K562 (cell line): Measurements from ENCODE around the gene TGOLN2. TPM values are rescaled to one million over a fixed set of nuclear protein-coding genes. Genes with fewer than 3 reads are reported as not detected.

ENCODE experiments used
- ATAC-seq: fragments of 200-7000 bp; cut with Tn5 transposase; 3 replicates; pipeline ENCODE4 v1.9.1; 2020; ENCODE audit warnings: moderate library complexity
- BruUV-seq: library from RNA; stranded (reverse); fragments of 400-500 nt; replicated peaks from 2 replicates; lab custom pipeline; 2021; lab: Mats Ljungman, UMichigan
- CTCF ChIA-PET: fragments of 300-600 bp; formaldehyde crosslinking; extraction: SDS; loops from one replicate; lab custom pipeline; 2021; ENCODE audit warnings: low intra/inter-chr PET ratio; lab: Yijun Ruan, JAX
- POLR2A ChIA-PET: fragments of 300-600, 350-650 bp; sonication (Branson Sonifier 250); formaldehyde crosslinking; extraction: SDS; loops from one replicate; lab custom pipeline; 2021; ENCODE audit warnings: antibody characterized with exemption, inconsistent platforms; lab: Yijun Ruan, JAX
- DNase-seq, 4 experiments: peaks; one replicate each; pipeline versions ENCODE4 v3.0.0 to v3.0.0-alpha.2; 2011 to 2018; ENCODE audit warnings: low spot score in 3 of 4, mixed read lengths in 3 of 4; ENCODE audit errors: extremely low read depth in 1 of 4
- FAIRE-seq: peaks from 2 replicates; lab custom pipeline; 2011; peaks lifted over from hg19 to GRCh38; lab: Jason Lieb, UNC
- H2AFZ ChIP-seq: 2 replicates; pipeline ENCODE4 v1.6.0; 2011; ENCODE audit warnings: low read depth, low read length, control low read depth, inconsistent platforms
- H3K27ac ChIP-seq: fragments of 200-600 bp; 3 replicates; pipeline ENCODE4 v1.8.0; 2011; ENCODE audit warnings: low read depth, mild to moderate bottlenecking, control low read depth, inconsistent platforms, low read length, moderate library complexity, mixed read lengths; ENCODE audit errors: extremely low read depth
- H3K27me3 ChIP-seq, 2 experiments: fragments of 300-600 bp in 1 of 2; 2 replicates in 1 of 2; 3 replicates in 1 of 2; pipeline versions ENCODE4 v1.6.0 to v1.8.0; 2011; ENCODE audit warnings: inconsistent platforms in 2 of 2, low read length in 2 of 2, mild to moderate bottlenecking in 1 of 2, mixed read lengths in 1 of 2, moderate library complexity in 1 of 2; ENCODE audit not compliant: control insufficient read depth in 2 of 2, insufficient read depth in 2 of 2
- H3K36me3 ChIP-seq: fragments of 300-600 bp; 3 replicates; pipeline ENCODE4 v1.8.0; 2011; ENCODE audit warnings: mild to moderate bottlenecking, low read length, inconsistent platforms; ENCODE audit not compliant: control insufficient read depth, insufficient read depth
- H3K4me1 ChIP-seq, 2 experiments: fragments of 200-600 bp in 1 of 2; replicated peaks in 1 of 2; 2 replicates in 1 of 2; 3 replicates in 1 of 2; pipeline versions ENCODE4 v1.5.1 to v1.8.0; 2011; ENCODE audit warnings: inconsistent platforms in 2 of 2, low read length in 2 of 2, mild to moderate bottlenecking in 1 of 2, mixed read lengths in 1 of 2, moderate library complexity in 1 of 2; ENCODE audit not compliant: control insufficient read depth in 2 of 2, insufficient read depth in 2 of 2
- H3K4me2 ChIP-seq: 2 replicates; pipeline ENCODE4 v1.6.1; 2011; ENCODE audit warnings: low read length, control low read depth, inconsistent platforms, mixed read lengths; ENCODE audit not compliant: insufficient read depth
- H3K4me3 ChIP-seq: fragments of 200-600 bp; sonication (generic), shearing (Covaris generic); 2 replicates; pipeline ENCODE4 v1.5.1; 2016; ENCODE audit warnings: control low read depth, inconsistent platforms
- H3K79me2 ChIP-seq: fragments of 200-600 bp; 3 replicates; pipeline ENCODE4 v1.8.0; 2011; ENCODE audit warnings: low read length, inconsistent platforms; ENCODE audit not compliant: control insufficient read depth, insufficient read depth
- H3K9ac ChIP-seq, 2 experiments: 2 replicates each; pipeline versions ENCODE4 v1.6.0 to v1.6.1; 2011; ENCODE audit warnings: low read depth in 2 of 2, low read length in 2 of 2, control low read depth in 1 of 2, inconsistent platforms in 1 of 2, mild to moderate bottlenecking in 1 of 2, mixed read lengths in 1 of 2; ENCODE audit not compliant: insufficient read depth in 1 of 2
- H3K9me1 ChIP-seq: one replicate; pipeline ENCODE4 v1.6.0; 2011; ENCODE audit warnings: inconsistent platforms, mild to moderate bottlenecking, low read length, moderate library complexity; ENCODE audit not compliant: control insufficient read depth, insufficient read depth
- H3K9me3 ChIP-seq: replicated peaks from 2 replicates; pipeline ENCODE4 v1.5.1; 2011; ENCODE audit warnings: low read depth, low read length, inconsistent platforms; ENCODE audit not compliant: control insufficient read depth, insufficient read depth
- H4K20me1 ChIP-seq: replicated peaks from 2 replicates; pipeline ENCODE4 v1.6.1; 2011; ENCODE audit warnings: low read length, inconsistent platforms, mixed read lengths; ENCODE audit not compliant: control insufficient read depth, insufficient read depth
- GATAD2B ChIP-seq: fragments of 450-650 bp; IDR thresholded peaks from 2 replicates; pipeline ENCODE4 v1.6.1; 2017; ENCODE audit warnings: mild to moderate bottlenecking, borderline replicate concordance
- HNRNPK ChIP-seq: fragments of 200-400 bp; formaldehyde crosslinking; IDR thresholded peaks from one replicate; pipeline ENCODE4 v1.6.1; 2018; ENCODE audit warnings: mild to moderate bottlenecking, low read depth, low read length; ENCODE audit not compliant: poor library complexity, severe bottlenecking
- LCOR ChIP-seq: sonication (generic); formaldehyde crosslinking; IDR thresholded peaks from 2 replicates; pipeline ENCODE4 v1.8.0; 2022; ENCODE audit warnings: mild to moderate bottlenecking, missing genetic modification reagents
- MTF1 ChIP-seq: fragments of 250-450 bp; sonication (Bioruptor Pico); IDR thresholded peaks from 2 replicates; pipeline ENCODE4 v1.9.0; 2021; ENCODE audit warnings: moderate library complexity, mild to moderate bottlenecking, inconsistent platforms, borderline replicate concordance
- POU5F1 ChIP-seq: fragments of 150-350 bp; IDR thresholded peaks from 2 replicates; pipeline ENCODE4 v1.6.1; 2014; ENCODE audit warnings: borderline replicate concordance, low read length, low read depth, mild to moderate bottlenecking; ENCODE audit not compliant: partially characterized antibody
- SPI1 ChIP-seq: IDR thresholded peaks from 2 replicates; pipeline ENCODE4 v1.6.1; 2011; ENCODE audit warnings: low read depth, low read length, control low read depth, borderline replicate concordance
- TARDBP ChIP-seq: fragments of 450-650 bp; IDR thresholded peaks from 2 replicates; pipeline ENCODE4 v1.6.1; 2016
- ZNF232 ChIP-seq: sonication (generic); formaldehyde crosslinking; IDR thresholded peaks from 2 replicates; pipeline ENCODE4 v1.8.0; 2022; ENCODE audit warnings: mild to moderate bottlenecking, missing genetic modification reagents
- ZNF778 ChIP-seq: fragments of 450-650 bp; formaldehyde crosslinking; IDR thresholded peaks from 2 replicates; pipeline ENCODE4 v1.4.0; 2020; ENCODE audit warnings: mild to moderate bottlenecking, moderate library complexity
- WGBS: fragments of 100-300 bp; shearing (Covaris generic); methylation state at CpG from one replicate; pipeline ENCODE4 v1.1.6; 2016; ENCODE audit warnings: low coverage, mixed read lengths; ENCODE audit not compliant: insufficient coverage; ENCODE audit errors: missing lambda C conversion rate; 5-methylcytosine and 5-hydroxymethylcytosine counted together
- in situ Hi-C: fragments of 300-500 bp; cut with MboI; formaldehyde crosslinking; loops from 4 replicates; pipeline ENCODE4 v1.15.0; 2018; ENCODE audit warnings: inconsistent platforms, mixed read lengths
- intact Hi-C: fragments of 100-400 bp; cut with micrococcal nuclease; formaldehyde crosslinking; loops from 2 replicates; pipeline ENCODE4 v1.14.2; 2022
- polyA plus RNA-seq, 8 experiments: library from polyadenylated mRNA; depleted of rRNA in 4 of 8; stranded (reverse) in 5 of 8; unstranded in 3 of 8; fragments of >200 nt; fragmentation: Nextera tagmentation in 2 of 8; fragmentation: Illumina TruSeq in 1 of 8; extraction: Ambion mirVana in 2 of 8; extraction: Trizol in 1 of 8; gene quantifications; 2 replicates each; pipeline versions ENCODE4 v1.2.1 to v1.2.3, GENCODE V29; 2011 to 2014; ENCODE audit warnings: inconsistent platforms in 1 of 8, missing spikeins in 1 of 8
- total RNA-seq, 7 experiments: library from RNA; depleted of rRNA in 6 of 7; stranded (reverse); fragments of >200 nt in 6 of 7; fragmentation: Illumina TruSeq in 2 of 7; extraction: Trizol in 2 of 7; gene quantifications; 2 replicates each; pipeline versions ENCODE4 v1.2.1 to v1.2.3, GENCODE V29; 2011 to 2021; ENCODE audit warnings: low replicate concordance in 1 of 7

TGOLN2 gene
- total and polyA plus RNA-seq, 9 of the 15 experiments (the other 6 are each of a cell fraction or from before 2014, with no cell fraction given): 13.0 to 66.5 (median 35.9) TPM

DNA sequence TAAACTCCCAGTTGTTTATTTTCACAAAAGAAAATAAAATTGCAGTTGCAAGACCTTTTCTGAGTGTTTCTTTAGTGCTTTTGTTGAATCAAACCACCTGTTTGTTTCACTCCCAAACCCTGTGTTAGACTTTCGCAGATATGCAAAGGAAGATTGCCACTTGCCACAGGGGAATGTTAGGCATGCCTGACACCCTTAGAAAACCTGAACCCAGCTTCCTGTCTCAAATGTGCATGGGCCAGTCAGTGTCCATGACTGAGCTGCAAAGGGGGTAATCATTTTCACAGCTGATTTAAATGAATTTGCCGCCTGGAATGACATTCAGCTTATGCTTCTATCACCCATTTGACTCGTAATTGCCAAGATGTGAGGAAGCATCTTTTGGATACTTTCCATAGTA is 17.5 kb downstream of the TGOLN2 start:
- no peaks in the 10 kb centered on the region for H3K9me3 ChIP-seq
- in situ Hi-C loops: no loop called here
- DNase-seq (no peak), ATAC-seq (no peak), FAIRE-seq (no peak)
- H3K9ac ChIP-seq: no peak overlapping the region
- no peak overlapping the region for H2AFZ ChIP-seq
- no peak overlapping the region for H3K4me3 ChIP-seq
- no peaks in the 10 kb centered on the region; the same call in none of the 2 replicates for H4K20me1 ChIP-seq
- H3K36me3 ChIP-seq: peaks cover 7% of the 10 kb centered on the region; the same call in 2 of the 3 replicates
- ChIA-PET CTCF (no interaction called here), POLR2A (interaction anchor here (0.6 to 1.0 kb wide), 2 partner anchors 10 to 1465 kb away, joined by 3 to 4 read pairs; no protein-coding TSS in a partner anchor)
- no peak for TF ChIP-seq LCOR (CRISPR knock-in tag)
- no peak for TF ChIP-seq POU5F1
- no peak for TF ChIP-seq ZNF232 (CRISPR knock-in tag)
- no peak for TF ChIP-seq SPI1
- TF ChIP-seq HNRNPK: no peak
- no peak for TF ChIP-seq GATAD2B
- no peak for TF ChIP-seq MTF1 (CRISPR knock-in tag)
- TF ChIP-seq ZNF778 (CRISPR knock-in tag): no peak
- no peak for TF ChIP-seq TARDBP
- H3K4me1 ChIP-seq: peaks cover 9 to 19% of the 10 kb centered on the region in 2 experiments; a peak in 4 of 5 replicates
- no peaks in the 10 kb centered on the region for H3K79me2 ChIP-seq
- H3K27me3 ChIP-seq: peaks cover 0 to 9% of the 10 kb centered on the region in 2 experiments; a peak in 3 of 5 replicates
- H3K27ac ChIP-seq: no peak overlapping the region
- intact Hi-C loops: no loop called here
- H3K4me2 ChIP-seq: no peak overlapping the region
- no peaks in the 10 kb centered on the region for H3K9me1 ChIP-seq
- 51% methylated on average over 3 of the region's 3 CpGs for WGBS
- no TSS peak for BruUV-seq
